ENCODE measurements around the gene INAVA.

- TF ChIP-seq CTCF (IDR thresholded peaks at IDR 0.05) (no peak), POLR2A (IDR thresholded peaks at IDR 0.05) (no peak)
Observed at GRCh38 chr1:200867018-200867811, 27.5 kb upstream of the INAVA start.
